HEK293 (cell line): ENCODE data around the gene TLDC2.
A peak's percentile ranks its signal among the peaks of the same experiment; 100 is the strongest.

Source experiments
- CTCF ChIA-PET: fragments of 350-600 bp; formaldehyde crosslinking; extraction: SDS; loops from one replicate; lab custom pipeline; 2021; ENCODE audit warnings: antibody characterized with exemption; lab: Yijun Ruan, JAX
- POLR2A ChIA-PET: fragments of 300-600 bp; formaldehyde crosslinking; extraction: SDS; loops from one replicate; lab custom pipeline; 2020; ENCODE audit warnings: antibody characterized with exemption, inconsistent platforms; lab: Yijun Ruan, JAX
- H3K27ac ChIP-seq: fragments of 200-500 bp; sonication (Bioruptor generic); 2 replicates; pipeline ENCODE4 v1.5.1; 2014; ENCODE audit warnings: low read depth, low read length, control low read depth, inconsistent platforms; ENCODE audit errors: extremely low read depth
- H3K36me3 ChIP-seq, 2 experiments: fragments of 200-500 bp in 1 of 2; sonication (Bioruptor generic) in 1 of 2; 1 replicate in 1 of 2; 2 replicates in 1 of 2; pipeline ENCODE4 v1.5.1; 2014 to 2017; ENCODE audit warnings: inconsistent platforms in 2 of 2, low read length in 2 of 2; ENCODE audit not compliant: control insufficient read depth in 2 of 2, insufficient read depth in 1 of 2
- H3K4me1 ChIP-seq: fragments of 200-500 bp; sonication (Bioruptor generic); 2 replicates; pipeline ENCODE4 v1.5.1; 2014; ENCODE audit warnings: mild to moderate bottlenecking, low read length, inconsistent platforms; ENCODE audit not compliant: control insufficient read depth, insufficient read depth
- H3K4me3 ChIP-seq: 2 replicates; pipeline ENCODE4 v1.5.1; 2011; ENCODE audit warnings: low read depth, mild to moderate bottlenecking, control low read depth, low read length, moderate library complexity
- H3K9me3 ChIP-seq: fragments of 200-500 bp; sonication (Bioruptor generic); 2 replicates; pipeline ENCODE4 v1.5.1; 2014; ENCODE audit warnings: low read depth, low read length, inconsistent platforms; ENCODE audit not compliant: control insufficient read depth, insufficient read depth
- GLIS1 ChIP-seq: fragments of 450-650 bp; formaldehyde crosslinking; IDR thresholded peaks from 2 replicates; pipeline ENCODE4 v1.5.1; 2016; ENCODE audit warnings: missing biosample characterization, missing genetic modification characterization
- HOXC10 ChIP-seq: sonication (generic); formaldehyde crosslinking; IDR thresholded peaks from 2 replicates; pipeline ENCODE4 v1.8.1; 2023; ENCODE audit warnings: mild to moderate bottlenecking, missing genetic modification reagents
- KLF1 ChIP-seq: fragments of 450-650 bp; formaldehyde crosslinking; IDR thresholded peaks from 2 replicates; pipeline ENCODE4 v1.5.1; 2016; ENCODE audit warnings: missing biosample characterization, missing genetic modification characterization
- MYNN ChIP-seq: fragments of 450-650 bp; formaldehyde crosslinking; IDR thresholded peaks from 2 replicates; pipeline ENCODE4 v1.5.1; 2016; ENCODE audit warnings: missing biosample characterization, missing genetic modification characterization, borderline replicate concordance
- ZBTB1 ChIP-seq: fragments of 450-650 bp; formaldehyde crosslinking; IDR thresholded peaks from 2 replicates; pipeline ENCODE4 v1.5.1; 2016; ENCODE audit warnings: missing biosample characterization, missing genetic modification characterization
- ZFP41 ChIP-seq: fragments of 450-650 bp; formaldehyde crosslinking; IDR thresholded peaks from 2 replicates; pipeline ENCODE4 v1.5.1; 2016; ENCODE audit warnings: missing biosample characterization, missing genetic modification characterization, borderline replicate concordance
- ZNF155 ChIP-seq: fragments of 450-650 bp; formaldehyde crosslinking; IDR thresholded peaks from 2 replicates; pipeline ENCODE4 v1.5.1; 2016; ENCODE audit warnings: missing biosample characterization, missing genetic modification characterization
- ZNF175 ChIP-seq: fragments of 450-650 bp; formaldehyde crosslinking; IDR thresholded peaks from 2 replicates; pipeline ENCODE4 v1.5.1; 2016; ENCODE audit warnings: missing biosample characterization, missing genetic modification characterization
- ZNF214 ChIP-seq: fragments of 450-650 bp; formaldehyde crosslinking; IDR thresholded peaks from 2 replicates; pipeline ENCODE4 v1.5.1; 2017; ENCODE audit warnings: missing biosample characterization, mild to moderate bottlenecking, missing genetic modification characterization, borderline replicate concordance
- ZNF341 ChIP-seq: fragments of 450-650 bp; formaldehyde crosslinking; IDR thresholded peaks from 2 replicates; pipeline ENCODE4; 2016; ENCODE audit warnings: low read depth, missing biosample characterization, missing genetic modification characterization
- ZNF426 ChIP-seq: fragments of 450-650 bp; formaldehyde crosslinking; IDR thresholded peaks from 2 replicates; pipeline ENCODE4 v1.5.1; 2017; ENCODE audit warnings: missing biosample characterization, missing genetic modification characterization, mild to moderate bottlenecking, inconsistent platforms, moderate library complexity
- ZNF48 ChIP-seq: fragments of 450-650 bp; formaldehyde crosslinking; IDR thresholded peaks from 2 replicates; pipeline ENCODE4 v1.5.1; 2016; ENCODE audit warnings: missing biosample characterization, missing genetic modification characterization
- ZNF521 ChIP-seq: fragments of 450-650 bp; formaldehyde crosslinking; IDR thresholded peaks from 2 replicates; pipeline ENCODE4 v1.5.1; 2017; ENCODE audit warnings: missing biosample characterization, mild to moderate bottlenecking, missing genetic modification characterization
- ZNF529 ChIP-seq: fragments of 450-650 bp; formaldehyde crosslinking; IDR thresholded peaks from 2 replicates; pipeline ENCODE4 v1.5.1; 2017; ENCODE audit warnings: missing genetic modification characterization, missing biosample characterization; ENCODE audit not compliant: insufficient replicate concordance
- ZNF560 ChIP-seq: fragments of 450-650 bp; formaldehyde crosslinking; IDR thresholded peaks from 2 replicates; pipeline ENCODE4 v1.5.1; 2017; ENCODE audit warnings: missing biosample characterization, missing genetic modification characterization, borderline replicate concordance
- ZNF600 ChIP-seq: fragments of 450-650 bp; formaldehyde crosslinking; IDR thresholded peaks from 2 replicates; pipeline ENCODE4 v1.5.1; 2016; ENCODE audit warnings: missing biosample characterization, missing genetic modification characterization
- ZNF623 ChIP-seq: fragments of 450-650 bp; formaldehyde crosslinking; IDR thresholded peaks from 2 replicates; pipeline ENCODE4 v1.5.1; 2016; ENCODE audit warnings: missing biosample characterization, missing genetic modification characterization
- ZNF626 ChIP-seq: fragments of 450-650 bp; sonication (Bioruptor Pico); formaldehyde crosslinking; IDR thresholded peaks from 2 replicates; pipeline ENCODE4 v1.5.1; 2018; ENCODE audit warnings: missing biosample characterization, missing genetic modification characterization, inconsistent platforms
- ZNF785 ChIP-seq: fragments of 450-650 bp; formaldehyde crosslinking; IDR thresholded peaks from 2 replicates; pipeline ENCODE4 v1.5.1; 2016; ENCODE audit warnings: missing biosample characterization, missing genetic modification characterization
- TF ChIP-seq, protein P1 (sequence below): fragments of 450-650 bp; formaldehyde crosslinking; IDR thresholded peaks from 2 replicates; pipeline ENCODE4 v1.5.1; 2017; ENCODE audit warnings: missing biosample characterization, missing genetic modification characterization
- TF ChIP-seq, protein P2 (sequence below): fragments of 450-650 bp; formaldehyde crosslinking; IDR thresholded peaks from 2 replicates; pipeline ENCODE4 v1.5.1; 2016; ENCODE audit warnings: missing biosample characterization, missing genetic modification characterization, borderline replicate concordance
- TF ChIP-seq, protein P3 (sequence below): fragments of 450-650 bp; formaldehyde crosslinking; IDR thresholded peaks from 2 replicates; pipeline ENCODE4 v1.5.1; 2016; ENCODE audit warnings: missing biosample characterization, missing genetic modification characterization
- TF ChIP-seq, protein P4 (sequence below): fragments of 450-650 bp; formaldehyde crosslinking; conservative IDR thresholded peaks from 2 replicates; pipeline ENCODE4 v1.5.1; 2016; ENCODE audit warnings: low read depth, missing biosample characterization, missing genetic modification characterization

TLDC2 gene

DNA sequence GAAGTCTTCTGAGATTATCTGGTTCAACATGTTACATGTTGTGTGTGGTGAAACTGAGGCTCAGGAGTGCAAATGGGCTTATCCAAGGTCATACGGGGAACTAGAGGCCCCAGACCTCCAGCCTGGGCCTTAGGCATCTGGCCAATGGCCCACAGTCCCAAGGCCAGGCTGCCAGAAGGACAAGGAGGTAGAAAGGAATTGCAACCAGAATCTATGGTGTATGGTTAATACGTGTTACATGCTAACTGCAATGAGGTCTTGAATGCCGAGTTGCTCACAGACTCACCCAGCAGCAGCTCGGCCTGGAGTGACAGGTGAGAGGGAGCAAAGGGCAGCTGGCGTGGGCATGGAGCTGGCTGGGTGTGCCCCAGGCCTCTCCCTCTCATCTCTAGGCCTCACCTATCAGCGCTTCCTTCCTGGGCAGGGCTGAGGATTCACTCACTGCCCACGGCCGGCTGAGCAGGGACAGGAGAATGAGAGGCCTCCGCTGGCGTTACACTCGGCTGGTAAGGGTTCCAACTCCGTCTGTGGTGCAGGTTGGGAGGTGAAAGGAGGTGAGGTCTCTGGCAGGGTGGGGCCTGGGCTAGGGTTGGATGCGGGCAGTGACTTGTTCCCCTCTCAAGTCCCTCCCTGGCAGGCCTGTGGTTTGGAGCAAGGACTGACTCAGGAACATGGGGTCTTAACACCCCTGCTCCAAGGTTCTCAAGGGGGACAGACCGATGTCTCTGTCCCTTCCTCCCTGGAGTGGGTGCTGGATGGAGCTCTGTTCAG, at the start of gene TLDC2:
Gene TLDC2, plus strand, starts transcription at position 437 of the 771 bp plus-strand sequence. Its CDS starts 37 bp downstream, at position 474.
- no peak within 1 kb of the TSS for H3K4me3 ChIP-seq
- CTCF ChIA-PET, result interaction anchor here (0.6 to 1.5 kb wide), 2 partner anchors 8 to 68 kb away, joined by 3 read pairs; no protein-coding TSS in a partner anchor
- no peaks in the 10 kb centered on the region for H3K36me3 ChIP-seq
- no peaks in the 10 kb centered on the region for H3K9me3 ChIP-seq
- POLR2A ChIA-PET, result interaction anchor here (1.0 kb wide), 1 partner anchor 12 kb away, joined by 5 read pairs; no protein-coding TSS in a partner anchor
- H3K4me1 ChIP-seq, result no peaks in the 10 kb centered on the region
- H3K27ac ChIP-seq, result no peak within 1 kb of the TSS
- TF ChIP-seq ZNF529 (no peak), ZNF175 (tag by site-specific recombination) (no peak), ZNF48 (no peak), ZNF785 (tag by site-specific recombination) (no peak), KLF1 (tag by site-specific recombination) (no peak), ZNF214 (tag by site-specific recombination) (no peak), ZNF341 (no peak), MYNN (tag by site-specific recombination) (no peak), ZFP41 (tag by site-specific recombination) (no peak)
- TF ChIP-seq, protein P1, sequence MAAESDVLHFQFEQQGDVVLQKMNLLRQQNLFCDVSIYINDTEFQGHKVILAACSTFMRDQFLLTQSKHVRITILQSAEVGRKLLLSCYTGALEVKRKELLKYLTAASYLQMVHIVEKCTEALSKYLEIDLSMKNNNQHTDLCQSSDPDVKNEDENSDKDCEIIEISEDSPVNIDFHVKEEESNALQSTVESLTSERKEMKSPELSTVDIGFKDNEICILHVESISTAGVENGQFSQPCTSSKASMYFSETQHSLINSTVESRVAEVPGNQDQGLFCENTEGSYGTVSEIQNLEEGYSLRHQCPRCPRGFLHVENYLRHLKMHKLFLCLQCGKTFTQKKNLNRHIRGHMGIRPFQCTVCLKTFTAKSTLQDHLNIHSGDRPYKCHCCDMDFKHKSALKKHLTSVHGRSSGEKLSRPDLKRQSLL (tag by site-specific recombination), result no peak

DNA sequence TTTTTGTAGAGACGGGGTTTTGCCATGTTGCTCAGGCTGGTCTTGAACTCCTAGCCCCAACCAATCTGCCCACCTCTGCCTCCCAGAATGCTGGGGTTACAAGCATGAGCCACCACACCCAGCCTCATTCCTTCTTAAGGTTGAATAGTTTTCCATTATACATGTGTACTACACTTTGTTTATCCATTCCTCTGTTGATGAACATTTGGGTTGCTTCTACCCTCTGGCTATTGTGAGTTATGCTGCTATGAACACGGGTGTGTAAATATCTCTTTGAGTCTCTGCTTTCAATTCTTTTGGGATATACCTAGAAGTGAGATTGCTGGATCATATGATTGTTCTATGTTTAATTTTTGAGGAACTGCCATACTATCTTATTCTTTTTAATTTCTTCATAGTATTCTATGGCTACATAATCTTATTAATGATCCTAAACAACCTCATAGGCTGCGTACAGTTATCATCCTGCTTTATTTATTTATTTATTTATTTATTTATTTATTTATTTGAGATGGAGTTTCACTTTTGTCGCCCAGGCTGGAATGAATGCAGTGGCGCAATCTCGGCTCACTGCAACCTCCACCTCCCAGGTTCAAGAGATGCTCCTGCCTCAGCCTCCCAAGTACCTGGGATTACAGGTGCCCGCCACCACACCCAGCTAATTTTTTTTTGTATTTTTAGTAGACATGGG, 49.2 kb upstream of the TLDC2 start:
- Histone ChIP-seq H3K27ac (no peak overlapping the region), H3K9me3 (no peaks in the 10 kb centered on the region), H3K4me1 (no peaks in the 10 kb centered on the region), H3K36me3 (peaks cover 8 to 38% of the 10 kb centered on the region in 2 experiments; a peak in 2 of 3 replicates), H3K4me3 (no peak overlapping the region)
- CTCF ChIA-PET, result interaction anchor here (1.2 to 2.7 kb wide), 2 partner anchors 18 to 19 kb away, joined by 5 to 8 read pairs; no protein-coding TSS in a partner anchor
- POLR2A ChIA-PET, result no interaction called here
- TF ChIP-seq ZNF426 (tag by site-specific recombination) (peak; percentile 86), HOXC10 (CRISPR knock-in tag) (no peak), ZBTB1 (tag by site-specific recombination) (0 out of 2 replicates have a peak, but pooled peaks have one; percentile 52), ZNF626 (tag by site-specific recombination) (no peak), ZNF623 (tag by site-specific recombination) (peak; percentile 76), GLIS1 (no peak), ZNF600 (tag by site-specific recombination) (no peak), ZNF521 (tag by site-specific recombination) (no peak), ZNF155 (no peak), ZNF560 (peak; percentile 57; the same call in 1 of the 2 replicates)
- TF ChIP-seq, protein P2, sequence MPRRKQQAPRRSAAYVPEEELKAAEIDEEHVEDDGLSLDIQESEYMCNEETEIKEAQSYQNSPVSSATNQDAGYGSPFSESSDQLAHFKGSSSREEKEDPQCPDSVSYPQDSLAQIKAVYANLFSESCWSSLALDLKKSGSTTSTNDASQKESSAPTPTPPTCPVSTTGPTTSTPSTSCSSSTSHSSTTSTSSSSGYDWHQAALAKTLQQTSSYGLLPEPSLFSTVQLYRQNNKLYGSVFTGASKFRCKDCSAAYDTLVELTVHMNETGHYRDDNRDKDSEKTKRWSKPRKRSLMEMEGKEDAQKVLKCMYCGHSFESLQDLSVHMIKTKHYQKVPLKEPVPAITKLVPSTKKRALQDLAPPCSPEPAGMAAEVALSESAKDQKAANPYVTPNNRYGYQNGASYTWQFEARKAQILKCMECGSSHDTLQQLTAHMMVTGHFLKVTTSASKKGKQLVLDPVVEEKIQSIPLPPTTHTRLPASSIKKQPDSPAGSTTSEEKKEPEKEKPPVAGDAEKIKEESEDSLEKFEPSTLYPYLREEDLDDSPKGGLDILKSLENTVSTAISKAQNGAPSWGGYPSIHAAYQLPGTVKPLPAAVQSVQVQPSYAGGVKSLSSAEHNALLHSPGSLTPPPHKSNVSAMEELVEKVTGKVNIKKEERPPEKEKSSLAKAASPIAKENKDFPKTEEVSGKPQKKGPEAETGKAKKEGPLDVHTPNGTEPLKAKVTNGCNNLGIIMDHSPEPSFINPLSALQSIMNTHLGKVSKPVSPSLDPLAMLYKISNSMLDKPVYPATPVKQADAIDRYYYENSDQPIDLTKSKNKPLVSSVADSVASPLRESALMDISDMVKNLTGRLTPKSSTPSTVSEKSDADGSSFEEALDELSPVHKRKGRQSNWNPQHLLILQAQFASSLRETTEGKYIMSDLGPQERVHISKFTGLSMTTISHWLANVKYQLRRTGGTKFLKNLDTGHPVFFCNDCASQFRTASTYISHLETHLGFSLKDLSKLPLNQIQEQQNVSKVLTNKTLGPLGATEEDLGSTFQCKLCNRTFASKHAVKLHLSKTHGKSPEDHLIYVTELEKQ, result no peak
- TF ChIP-seq, protein P3, sequence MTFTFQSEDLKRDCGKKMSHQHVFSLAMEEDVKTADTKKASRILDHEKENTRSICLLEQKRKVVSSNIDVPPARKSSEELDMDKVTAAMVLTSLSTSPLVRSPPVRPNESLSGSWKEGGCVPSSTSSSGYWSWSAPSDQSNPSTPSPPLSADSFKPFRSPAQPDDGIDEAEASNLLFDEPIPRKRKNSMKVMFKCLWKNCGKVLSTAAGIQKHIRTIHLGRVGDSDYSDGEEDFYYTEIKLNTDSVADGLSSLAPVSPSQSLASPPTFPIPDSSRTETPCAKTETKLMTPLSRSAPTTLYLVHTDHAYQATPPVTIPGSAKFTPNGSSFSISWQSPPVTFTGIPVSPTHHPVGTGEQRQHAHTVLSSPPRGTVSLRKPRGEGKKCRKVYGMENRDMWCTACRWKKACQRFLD (tag by site-specific recombination), result no peak
- TF ChIP-seq, protein P4, sequence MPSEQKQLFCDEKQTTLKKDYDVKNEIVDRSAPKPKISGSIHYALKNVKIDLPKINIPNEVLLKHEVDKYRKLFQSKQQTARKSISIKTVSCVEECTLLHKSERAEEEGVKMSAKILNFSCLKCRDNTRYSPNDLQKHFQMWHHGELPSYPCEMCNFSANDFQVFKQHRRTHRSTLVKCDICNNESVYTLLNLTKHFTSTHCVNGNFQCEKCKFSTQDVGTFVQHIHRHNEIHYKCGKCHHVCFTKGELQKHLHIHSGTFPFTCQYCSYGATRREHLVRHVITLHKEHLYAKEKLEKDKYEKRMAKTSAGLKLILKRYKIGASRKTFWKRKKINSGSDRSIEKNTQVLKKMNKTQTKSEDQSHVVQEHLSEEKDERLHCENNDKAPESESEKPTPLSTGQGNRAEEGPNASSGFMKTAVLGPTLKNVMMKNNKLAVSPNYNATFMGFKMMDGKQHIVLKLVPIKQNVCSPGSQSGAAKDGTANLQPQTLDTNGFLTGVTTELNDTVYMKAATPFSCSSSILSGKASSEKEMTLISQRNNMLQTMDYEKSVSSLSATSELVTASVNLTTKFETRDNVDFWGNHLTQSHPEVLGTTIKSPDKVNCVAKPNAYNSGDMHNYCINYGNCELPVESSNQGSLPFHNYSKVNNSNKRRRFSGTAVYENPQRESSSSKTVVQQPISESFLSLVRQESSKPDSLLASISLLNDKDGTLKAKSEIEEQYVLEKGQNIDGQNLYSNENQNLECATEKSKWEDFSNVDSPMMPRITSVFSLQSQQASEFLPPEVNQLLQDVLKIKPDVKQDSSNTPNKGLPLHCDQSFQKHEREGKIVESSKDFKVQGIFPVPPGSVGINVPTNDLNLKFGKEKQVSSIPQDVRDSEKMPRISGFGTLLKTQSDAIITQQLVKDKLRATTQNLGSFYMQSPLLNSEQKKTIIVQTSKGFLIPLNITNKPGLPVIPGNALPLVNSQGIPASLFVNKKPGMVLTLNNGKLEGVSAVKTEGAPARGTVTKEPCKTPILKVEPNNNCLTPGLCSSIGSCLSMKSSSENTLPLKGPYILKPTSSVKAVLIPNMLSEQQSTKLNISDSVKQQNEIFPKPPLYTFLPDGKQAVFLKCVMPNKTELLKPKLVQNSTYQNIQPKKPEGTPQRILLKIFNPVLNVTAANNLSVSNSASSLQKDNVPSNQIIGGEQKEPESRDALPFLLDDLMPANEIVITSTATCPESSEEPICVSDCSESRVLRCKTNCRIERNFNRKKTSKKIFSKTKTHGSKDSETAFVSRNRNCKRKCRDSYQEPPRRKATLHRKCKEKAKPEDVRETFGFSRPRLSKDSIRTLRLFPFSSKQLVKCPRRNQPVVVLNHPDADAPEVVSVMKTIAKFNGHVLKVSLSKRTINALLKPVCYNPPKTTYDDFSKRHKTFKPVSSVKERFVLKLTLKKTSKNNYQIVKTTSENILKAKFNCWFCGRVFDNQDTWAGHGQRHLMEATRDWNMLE (tag by site-specific recombination), result peak; percentile 91
